Iris pigment epithelial cell (primary cell): ENCODE data around the gene ZBTB22.
"Not testable (repeated sequence)": the region's sequence is repeated elsewhere in the genome, so short reads cannot be mapped to it uniquely, and the experiment has no call there.

Source experiments
- DNase-seq: peaks from one replicate; pipeline ENCODE4 v3.0.0-alpha.2; 2011; ENCODE audit warnings: low read depth

Gene ZBTB22, protein sequence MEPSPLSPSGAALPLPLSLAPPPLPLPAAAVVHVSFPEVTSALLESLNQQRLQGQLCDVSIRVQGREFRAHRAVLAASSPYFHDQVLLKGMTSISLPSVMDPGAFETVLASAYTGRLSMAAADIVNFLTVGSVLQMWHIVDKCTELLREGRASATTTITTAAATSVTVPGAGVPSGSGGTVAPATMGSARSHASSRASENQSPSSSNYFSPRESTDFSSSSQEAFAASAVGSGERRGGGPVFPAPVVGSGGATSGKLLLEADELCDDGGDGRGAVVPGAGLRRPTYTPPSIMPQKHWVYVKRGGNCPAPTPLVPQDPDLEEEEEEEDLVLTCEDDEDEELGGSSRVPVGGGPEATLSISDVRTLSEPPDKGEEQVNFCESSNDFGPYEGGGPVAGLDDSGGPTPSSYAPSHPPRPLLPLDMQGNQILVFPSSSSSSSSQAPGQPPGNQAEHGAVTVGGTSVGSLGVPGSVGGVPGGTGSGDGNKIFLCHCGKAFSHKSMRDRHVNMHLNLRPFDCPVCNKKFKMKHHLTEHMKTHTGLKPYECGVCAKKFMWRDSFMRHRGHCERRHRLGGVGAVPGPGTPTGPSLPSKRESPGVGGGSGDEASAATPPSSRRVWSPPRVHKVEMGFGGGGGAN

DNA sequence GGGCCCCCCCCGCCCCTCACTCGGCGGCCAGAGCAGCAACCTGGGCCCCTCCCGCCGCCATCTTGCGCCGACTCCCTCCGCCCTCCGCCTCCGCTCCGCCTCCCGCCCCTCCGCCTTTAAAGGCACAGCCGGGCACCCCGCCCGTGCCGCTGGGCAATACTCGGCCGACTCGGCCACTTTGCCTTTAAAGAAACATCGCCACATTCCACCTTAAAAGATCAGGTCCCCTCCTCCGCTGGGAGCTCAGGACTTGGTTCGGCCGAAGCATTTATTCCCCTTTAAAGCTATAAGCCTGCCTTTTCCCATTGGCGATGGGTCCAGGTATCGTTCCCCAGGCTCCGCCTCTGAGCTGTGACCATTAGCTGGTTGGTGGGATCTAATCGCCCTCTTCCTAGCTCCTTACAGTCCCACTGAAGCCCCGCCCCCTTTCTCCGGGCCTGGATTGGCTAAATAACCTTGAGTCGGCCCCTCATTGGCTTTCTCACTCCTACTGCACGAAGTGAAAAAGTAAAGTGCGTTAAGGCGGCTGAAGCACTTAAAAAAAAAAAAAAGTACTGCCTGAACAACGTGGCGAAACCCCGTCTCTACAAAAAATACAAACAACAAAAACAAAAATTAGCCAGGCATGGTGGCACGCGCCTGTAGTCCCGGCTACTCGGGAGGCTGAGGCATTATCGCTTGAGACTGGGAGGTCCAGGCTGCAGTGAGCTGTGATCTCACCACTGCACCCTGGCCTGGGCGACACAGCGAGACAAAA lies at the start of gene ZBTB22:
ZBTB22 (minus strand) TSS at position 76 of the 757 bp plus-strand sequence. CDS start 828 bp downstream, outside the sequence.
- peak; percentile 100 for DNase-seq

DNA sequence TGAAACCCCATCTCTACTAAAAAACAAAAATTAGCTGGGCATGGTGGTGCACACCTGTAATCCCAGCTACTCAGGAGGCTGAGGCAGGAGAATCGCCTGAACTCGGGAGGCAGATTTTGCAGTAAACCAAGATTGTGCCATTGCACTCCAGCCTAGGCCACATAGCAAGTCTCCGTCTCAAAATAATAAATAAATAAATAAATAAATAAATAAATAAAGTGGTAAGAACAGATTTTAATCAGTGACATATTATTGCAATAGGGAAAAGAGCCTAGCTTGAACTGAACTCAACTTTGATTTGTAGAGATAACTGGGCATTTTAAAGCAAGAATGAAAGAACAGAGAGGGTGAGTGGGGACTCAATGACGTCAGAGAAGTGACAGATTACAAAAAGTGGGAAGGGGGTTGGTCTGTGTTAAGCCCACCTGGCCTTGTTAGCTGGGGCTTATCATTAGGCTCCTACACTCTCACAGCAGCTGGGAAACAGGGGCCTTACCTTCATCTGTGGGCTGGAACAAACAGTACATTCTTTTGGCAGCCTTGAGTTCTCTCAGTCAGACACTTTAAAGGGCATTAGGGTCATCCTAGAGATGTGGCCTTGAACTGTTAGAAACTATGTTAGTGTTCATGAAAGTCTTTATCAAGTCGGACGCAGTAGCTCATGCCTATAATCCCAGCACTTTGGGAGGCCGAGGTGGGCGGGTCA lies 49.6 kb upstream of the ZBTB22 start:
- no peak for DNase-seq

DNA sequence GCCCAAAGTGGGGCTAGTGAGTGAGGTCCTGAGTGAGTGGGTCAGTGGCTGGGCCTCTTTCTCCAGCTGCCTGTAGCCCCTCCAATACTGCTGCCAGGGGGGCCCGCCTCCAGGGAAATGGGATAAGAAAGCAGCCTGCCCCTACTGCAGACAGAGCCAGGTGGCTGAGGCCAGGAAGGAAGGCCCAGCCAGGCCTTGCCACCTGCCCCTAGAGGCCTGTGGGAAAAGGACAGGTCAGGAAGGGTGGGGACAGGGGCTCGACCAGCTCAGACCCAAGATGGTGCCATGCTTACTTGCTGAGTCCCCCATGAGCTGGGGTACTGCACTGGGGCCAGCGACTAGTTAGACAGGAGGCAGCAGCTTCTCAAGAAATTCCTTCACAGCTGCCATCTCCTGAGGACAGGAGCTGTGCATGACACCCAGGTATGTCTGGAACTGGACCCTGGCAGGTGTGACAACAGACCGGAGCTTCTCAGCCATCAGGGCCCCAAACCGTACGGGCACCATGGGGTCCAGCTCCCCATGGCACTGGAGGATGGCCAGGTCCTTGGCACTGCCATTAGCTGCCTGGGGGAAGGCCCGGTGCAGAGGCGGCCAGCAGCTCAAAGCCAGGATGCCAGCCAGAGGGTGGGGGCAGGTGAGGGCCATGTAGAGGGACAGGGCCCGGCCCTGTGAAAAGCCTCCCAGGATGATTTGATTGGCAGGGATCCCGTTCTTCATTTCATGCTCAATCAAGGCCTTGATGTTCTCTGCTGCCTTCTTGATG lies 47.8 kb upstream of the ZBTB22 start:
- DNase-seq = not testable (repeated sequence)

DNA sequence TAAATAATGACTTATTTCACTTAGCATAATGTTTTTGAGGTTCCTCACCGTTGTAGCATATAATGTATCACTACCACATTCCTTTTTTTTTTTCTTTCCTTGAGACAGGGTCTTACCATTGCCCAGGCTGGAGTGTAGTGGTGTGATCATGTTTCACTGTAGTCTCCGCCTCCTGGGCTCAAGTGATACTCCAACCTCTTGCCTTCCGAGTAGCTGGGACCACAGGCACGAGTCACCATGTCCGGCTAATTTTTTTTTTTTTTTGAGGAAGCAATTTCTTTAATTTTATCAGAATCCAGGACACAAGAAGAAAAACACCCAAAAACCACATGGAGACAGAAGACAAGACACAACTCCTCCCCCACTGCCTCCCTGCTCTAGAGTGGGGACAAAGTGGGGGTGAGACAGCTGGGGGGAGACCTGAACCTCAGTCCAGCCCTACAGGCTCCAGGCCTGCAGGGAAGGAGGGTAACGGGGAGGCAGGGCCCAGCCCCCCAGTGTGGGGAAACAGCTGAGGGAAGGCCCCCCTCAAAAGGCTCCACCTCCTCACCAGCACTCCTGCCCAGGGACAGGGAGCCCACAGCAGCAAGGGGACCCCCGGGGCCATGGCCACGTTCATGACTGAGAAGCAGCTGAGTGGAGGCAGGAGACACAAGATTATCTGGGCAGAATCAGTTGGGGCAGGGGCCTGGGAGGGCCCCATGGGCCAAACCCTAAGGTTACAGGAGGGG lies 47.1 kb upstream of the ZBTB22 start:
- DNase-seq = peak; percentile 80

DNA sequence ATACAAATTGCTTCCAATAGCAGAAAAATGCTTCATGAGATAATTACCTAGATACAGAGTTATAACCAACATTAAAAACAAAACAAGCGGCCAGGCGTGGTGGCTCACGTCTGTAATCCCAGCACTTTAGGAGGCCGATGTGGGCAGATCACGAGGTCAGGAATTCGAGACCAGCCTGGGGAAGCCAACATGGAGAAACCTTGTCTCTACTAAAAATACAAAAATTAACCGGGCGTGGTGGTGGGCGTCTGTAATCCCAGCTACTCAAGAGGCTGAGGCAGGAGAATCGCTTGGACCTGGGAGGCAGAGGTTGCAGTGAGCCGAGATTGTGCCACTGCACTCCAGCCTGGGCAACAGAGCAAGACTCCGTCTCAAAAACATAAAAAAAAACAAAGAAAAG lies 45.9 kb upstream of the ZBTB22 start:
- DNase-seq = not testable (repeated sequence)

DNA sequence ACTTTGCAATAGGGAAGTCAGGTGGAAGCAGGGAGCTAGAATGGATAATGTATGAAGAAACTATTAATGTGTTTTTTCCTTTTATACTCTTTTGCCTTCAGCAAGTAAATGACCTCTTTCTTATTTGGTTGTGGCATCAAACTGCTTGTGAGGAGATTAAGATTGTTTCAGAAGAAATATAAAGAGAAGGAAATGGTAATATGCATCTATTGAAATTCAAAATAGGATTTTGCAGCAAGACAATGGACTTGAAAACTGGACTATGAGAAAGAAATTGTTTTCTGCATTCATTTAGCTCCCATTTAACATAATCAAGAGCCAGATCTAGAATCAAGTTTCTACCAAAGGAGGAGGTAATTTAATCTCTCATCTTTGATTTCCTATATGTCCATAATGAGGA lies 41.8 kb upstream of the ZBTB22 start:
- DNase-seq = no peak

DNA sequence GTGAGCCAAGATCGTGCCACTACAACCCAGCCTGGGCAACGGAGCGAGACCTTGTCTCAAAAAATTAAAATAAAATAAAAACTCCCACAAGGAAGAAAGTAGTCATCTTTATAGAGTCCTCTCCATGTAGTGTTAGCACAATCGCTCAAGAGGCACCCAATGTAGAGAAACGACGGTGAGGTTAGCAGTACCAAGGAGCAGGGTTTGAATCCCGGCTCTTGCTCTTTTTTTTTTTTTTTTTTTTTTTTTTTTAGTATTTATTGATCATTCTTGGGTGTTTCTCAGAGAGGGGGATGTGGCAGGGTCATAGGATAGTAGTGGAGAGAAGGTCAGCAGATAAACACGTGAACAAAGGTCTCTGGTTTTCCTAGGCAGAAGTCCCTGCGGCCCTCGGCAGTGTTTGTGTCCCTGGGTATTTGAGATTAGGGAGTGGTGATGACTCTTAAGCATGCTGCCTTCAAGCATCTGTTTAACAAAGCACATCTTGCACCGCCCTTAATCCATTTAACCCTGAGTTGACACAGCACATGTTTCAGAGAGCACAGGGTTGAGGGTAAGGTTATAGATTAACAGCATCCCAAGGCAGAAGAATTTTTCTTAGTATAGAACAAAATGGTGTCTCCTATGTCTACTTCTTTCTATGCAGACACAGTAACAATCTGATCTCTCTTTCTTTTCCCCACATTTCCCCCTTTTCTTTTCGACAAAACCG lies 39.8 kb upstream of the ZBTB22 start:
- not testable (repeated sequence) for DNase-seq

DNA sequence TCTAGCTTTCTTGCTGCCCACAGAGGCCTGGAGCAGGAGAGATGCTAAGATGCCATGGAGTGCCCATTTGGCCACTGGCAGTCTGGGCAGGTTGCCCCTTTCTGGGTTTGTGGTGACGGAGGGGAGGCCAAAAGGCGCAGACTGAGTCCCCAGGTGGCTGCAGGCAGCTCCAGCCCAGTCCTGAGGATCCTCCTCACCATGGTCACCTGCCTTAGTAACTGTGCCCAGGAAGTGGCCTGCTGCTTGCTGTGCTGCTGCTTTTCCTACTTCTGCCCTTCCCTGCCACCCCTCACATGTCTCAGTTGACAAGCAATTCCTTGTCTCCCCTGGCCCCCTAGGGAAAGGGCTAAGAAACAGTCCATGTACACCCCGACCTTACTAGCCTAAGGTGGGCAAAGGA lies 38.8 kb upstream of the ZBTB22 start:
- DNase-seq = no peak

DNA sequence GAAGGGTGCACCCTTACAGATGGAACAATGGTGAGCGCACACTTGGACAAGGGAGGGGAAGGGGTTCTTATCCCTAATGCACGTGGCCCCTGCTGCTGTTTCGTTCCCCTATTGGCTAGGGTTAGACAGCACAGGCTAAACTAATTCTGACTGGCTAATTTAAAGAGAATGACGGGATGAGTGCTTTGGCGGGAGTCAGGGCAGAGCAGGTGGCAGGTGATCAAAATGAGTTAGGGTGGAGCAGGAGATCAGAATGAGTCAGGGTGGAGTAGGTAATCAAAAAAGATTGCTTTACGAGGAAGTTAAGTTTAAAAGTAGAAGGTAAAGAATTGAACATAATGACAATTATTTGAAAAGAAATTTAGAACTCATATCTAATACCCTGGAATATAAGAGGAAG lies 38.3 kb upstream of the ZBTB22 start:
- not testable (repeated sequence) for DNase-seq

DNA sequence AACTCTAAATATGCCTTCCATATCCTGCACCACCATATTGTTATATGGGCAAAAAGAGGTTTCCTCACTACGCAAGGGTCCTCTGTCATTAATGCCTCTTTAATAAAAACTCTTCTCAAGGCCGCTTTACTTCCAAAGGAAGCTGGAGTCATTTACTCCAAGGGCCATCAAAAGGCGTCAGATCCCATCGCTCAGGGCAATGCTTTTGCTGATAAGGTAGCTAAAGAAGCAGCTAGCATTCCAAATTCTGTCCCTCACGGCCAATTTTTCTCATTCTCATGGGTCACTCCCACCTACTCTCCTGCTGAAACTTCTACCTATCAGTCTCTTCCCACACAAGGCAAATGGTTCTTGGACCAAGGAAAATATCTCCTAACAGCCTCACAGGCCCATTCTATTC lies 30.3 kb upstream of the ZBTB22 start:
- DNase-seq = no peak

DNA sequence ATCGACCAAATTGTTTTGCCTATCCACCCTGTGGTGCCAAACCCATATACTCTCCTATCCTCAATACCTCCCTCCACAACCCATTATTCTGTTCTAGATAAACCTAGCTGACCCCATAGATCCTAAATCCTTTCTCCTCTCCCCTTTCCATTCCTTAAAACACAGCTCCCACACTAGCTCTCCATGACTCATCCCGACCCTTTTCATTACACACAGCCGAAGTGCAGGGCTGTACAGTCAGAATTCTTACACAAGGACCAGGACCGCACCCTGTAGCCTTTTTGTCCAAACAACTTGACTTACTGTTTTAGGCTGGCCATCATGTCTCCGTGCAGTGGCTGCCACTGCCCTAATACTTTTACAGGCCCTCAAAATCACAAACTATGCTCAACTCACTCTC lies 29.4 kb upstream of the ZBTB22 start:
- DNase-seq = peak; percentile 48

DNA sequence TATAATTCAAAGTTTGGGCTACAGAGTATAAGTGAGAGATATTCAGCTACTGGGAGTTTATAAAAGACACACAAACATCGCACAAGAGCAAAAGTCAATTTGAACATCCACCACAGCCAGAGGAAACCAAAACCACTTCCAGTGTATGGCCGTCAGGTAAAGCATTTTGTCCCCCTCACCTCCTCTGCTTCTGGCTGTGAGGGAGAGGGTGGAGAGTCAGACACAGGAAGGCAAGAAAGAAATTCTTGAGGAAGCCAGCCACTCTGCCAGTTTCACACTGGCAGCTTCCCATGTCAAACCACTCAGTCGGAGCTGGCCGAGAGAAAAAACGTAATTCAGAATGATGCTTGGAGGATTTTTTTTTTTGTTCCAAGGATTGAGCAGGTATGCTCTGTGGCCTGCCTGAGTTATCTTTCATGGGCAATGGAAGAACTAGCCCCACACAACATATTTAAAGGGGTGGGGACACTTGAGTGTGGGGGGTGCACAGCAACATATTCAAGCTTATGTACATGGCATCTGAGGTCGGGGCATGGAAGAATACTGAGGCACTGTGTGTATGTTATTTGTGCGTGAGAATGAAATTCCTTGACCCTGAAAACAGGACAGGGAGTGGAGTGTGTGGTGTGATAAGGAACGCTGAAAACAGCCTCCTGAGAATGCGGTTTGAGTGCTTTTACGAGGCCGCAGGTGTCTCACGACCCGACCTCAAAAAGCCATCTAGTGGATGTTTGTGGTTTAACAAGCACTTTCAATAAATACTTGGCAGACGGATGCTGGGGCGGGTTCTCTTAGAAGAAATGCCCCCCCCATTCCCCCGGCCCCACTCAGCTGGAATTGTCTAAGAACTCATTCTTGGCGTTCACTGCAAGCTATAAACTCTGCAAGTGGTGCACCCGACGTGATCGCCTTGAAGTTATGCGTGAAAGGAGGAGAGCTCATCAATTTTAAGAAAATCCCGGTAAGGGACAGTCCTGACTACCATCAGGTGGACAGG lies 27.5 kb upstream of the ZBTB22 start:
- DNase-seq = peak; percentile 88

DNA sequence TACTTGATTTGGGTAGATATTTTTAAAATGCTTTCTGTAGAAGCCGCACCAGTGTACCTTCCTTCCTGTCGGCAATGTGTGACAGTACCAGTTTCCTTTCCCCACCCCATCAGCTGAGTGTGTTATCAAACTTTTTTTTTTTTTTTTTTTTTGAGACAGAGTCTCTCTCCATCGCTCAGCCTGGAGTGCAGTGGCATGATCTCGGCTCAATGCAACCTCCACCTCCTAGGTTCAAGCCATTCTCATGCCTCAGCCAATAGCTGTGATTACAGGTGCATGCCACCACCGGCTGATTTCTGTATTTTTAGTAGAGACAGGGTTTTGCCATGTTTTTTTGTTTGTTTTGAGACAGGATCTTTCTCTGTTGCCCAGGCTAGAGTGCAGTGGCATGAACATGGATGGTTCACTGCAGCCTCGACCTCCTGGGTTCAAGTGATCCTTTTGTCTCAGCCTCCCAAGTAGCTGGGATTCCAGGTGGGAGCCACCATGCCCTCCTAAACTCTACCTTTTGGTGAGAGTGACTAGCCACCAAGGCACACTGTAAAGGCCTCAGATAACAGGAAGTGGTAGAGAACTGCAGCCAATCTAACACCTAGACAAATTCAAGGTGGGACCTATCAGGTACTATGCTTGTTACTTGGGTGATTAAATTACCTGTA lies 26.5 kb upstream of the ZBTB22 start:
- DNase-seq = no peak

DNA sequence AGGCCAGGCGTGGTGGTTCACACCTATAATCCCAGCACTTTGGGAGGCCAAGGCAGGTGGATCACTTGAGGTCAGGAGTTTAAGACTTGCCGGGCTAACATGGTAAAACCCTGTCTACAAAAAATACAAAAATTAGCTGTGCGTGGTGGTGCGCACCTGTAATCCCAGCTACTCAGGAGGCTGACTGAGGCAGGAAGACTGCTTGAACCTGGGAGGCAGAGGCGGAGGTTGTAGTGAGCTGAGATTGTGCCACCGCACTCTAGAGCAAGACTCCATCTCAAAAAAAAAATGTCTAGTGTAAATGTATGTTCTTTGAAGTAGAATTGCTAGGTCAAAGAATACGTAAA lies 26.0 kb upstream of the ZBTB22 start:
- not testable (repeated sequence) for DNase-seq

DNA sequence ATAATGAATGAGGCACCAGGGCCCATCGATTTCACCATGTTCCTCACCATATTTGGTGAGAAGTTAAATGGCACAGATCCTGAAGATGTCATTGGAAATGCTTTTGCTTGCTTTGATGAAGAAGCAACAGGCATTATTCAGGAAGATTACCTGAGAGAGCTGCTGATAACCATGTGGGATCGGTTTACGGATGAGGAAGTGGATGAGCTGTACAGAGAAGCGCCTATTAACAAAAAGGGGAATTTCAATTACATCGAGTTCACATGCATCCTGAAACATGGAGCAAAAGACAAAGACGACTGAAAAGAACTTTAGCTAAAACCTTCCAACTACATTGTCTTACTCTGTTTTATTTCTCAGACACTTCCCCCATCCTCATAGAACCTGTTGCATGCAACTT lies 21.6 kb upstream of the ZBTB22 start:
- no peak for DNase-seq

DNA sequence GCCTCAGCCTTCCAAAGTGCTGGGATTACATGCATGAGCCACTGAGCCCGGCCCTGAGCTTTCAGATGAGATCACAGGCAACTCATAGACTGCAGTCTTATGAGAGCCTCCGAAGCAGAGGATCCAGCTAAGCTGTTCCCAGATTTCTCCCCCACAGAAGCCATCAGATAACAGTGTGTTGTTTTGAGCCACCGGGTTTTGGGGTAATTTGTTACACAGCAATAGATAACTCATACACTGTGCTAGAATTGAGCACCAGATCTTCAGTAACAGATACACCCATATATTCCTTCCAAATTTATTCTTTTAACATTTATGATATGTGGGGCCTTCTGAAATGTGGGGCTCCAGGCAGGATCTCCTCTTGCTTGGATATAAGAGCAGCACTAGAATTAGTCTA lies 19.0 kb upstream of the ZBTB22 start:
- no peak for DNase-seq

DNA sequence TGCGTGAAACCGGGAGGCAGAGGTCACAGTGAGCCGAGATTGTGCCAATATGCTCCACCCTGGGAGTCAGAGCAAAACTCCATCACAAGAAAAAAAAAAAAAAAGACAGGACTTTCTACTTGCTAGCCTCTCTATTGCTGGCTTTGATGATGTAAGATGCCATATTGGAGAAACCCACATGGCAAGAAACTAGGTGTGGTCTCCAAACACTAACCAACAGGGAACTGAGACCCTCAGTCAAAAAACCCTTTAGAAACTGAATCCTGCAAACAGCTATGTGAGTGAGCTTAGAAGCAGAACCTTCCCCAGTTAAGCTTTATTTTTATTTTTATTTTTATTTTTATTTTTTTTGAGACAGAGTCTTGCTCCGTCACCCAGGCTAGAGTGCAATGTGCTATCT lies 18.4 kb upstream of the ZBTB22 start:
- DNase-seq = no peak

DNA sequence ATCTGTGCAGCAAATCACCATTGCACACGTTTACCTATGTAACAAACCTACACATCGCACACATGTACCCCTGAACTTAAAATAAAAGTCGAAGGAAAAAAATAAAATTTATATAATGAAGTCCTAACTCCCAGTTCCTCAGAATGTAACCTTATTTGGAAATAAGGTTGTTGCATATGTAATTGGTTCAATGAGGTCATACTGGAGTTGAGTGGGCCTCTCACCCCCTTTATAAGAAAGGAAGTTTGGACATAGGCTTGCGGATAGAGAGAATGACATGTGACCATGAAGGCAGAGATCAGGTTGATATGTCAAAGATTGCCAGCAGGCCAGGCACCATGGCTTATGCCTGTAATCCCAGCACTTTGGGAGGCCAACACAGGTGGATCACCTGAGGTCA lies 16.1 kb upstream of the ZBTB22 start:
- no peak for DNase-seq
